ENCODE data around the gene TRAF3. TPM values are rescaled to one million over a fixed set of nuclear protein-coding genes. Genes with fewer than 3 reads are reported as not detected.

The TRAF3 gene
- total RNA-seq, 1 donor from 2014 or later = 11.6 TPM

DNA sequence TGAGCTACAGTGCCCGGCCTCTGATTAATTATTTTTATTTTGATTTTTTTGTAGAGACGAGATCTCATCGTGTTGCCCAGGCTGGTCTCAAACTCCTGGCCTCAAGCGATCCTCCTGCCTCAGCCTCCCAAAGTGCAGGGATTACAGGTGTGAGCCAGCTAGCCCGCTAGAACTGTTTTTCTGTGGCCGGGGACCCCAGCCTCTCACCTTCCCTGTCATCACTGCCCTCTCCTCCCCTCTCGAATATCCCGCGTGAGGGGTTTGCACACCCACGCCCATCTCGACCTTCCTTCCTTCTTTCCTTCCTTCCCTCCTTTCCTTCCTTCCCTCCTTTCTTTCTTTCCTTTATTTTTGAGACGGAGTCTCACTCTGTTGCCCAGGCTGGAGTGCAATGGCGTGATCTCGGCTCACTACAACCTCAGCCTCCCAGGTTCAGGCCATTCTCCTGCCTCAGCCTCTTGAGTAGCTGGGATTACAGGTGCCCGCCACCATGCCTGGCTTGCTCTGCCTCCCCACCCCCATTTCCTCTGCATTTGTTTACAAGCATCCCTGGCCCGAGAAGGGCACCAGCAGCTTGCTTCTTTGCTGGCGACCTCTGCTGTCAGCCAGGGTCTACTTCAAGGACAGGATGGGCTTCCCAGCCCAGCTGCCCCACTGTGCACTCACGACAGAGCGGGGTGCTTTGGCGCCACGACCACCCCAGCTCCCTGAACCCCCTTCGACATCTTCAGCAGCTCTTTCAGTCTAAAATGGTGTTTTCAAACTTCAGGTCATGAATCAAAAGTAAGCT, 4.3 kb upstream of the TRAF3 start:
- intact Hi-C loops (cut with micrococcal nuclease) = no loop called here
- ATAC-seq = no peak
- DNase-seq = no peak

DNA sequence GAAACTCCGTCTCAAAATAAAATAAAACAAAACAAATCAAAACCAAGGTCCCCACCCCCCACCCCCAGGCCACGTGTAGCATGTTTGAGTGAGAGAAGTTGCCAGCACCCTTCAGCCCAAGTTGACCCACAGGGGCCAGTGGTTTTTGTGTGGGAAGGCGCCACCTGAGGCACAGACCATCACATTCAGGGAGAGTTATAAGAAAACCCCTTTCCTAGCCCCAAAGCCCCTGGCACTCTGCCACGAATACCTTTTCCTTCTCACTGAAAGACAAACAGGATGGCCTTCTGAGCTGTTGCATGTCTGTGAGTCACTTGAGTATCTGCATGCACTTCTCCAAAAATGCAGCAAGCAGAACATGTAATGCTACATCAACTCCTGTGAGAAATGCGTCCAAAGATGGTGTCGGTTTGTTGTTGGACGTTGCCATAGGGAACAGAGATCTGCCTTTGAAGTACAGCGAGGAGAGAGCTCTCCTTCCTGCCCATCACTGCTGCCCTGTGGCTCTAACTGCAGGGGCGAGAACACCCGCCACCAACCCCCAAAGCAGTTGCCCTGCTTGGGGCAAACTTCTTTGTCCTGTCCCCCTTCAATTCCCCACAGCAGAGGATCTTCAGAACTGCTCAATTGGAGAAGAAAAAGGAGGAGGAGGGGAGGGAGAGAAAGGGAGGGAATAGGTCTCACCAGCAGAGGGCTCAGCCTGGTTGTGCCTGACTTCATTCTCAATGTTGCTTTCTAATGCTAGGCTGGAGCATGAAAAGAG, 2.7 kb upstream of the TRAF3 start:
- DNase-seq (no peak), ATAC-seq (peak; percentile 62)
- intact Hi-C loops (cut with micrococcal nuclease) = no loop called here

DNA sequence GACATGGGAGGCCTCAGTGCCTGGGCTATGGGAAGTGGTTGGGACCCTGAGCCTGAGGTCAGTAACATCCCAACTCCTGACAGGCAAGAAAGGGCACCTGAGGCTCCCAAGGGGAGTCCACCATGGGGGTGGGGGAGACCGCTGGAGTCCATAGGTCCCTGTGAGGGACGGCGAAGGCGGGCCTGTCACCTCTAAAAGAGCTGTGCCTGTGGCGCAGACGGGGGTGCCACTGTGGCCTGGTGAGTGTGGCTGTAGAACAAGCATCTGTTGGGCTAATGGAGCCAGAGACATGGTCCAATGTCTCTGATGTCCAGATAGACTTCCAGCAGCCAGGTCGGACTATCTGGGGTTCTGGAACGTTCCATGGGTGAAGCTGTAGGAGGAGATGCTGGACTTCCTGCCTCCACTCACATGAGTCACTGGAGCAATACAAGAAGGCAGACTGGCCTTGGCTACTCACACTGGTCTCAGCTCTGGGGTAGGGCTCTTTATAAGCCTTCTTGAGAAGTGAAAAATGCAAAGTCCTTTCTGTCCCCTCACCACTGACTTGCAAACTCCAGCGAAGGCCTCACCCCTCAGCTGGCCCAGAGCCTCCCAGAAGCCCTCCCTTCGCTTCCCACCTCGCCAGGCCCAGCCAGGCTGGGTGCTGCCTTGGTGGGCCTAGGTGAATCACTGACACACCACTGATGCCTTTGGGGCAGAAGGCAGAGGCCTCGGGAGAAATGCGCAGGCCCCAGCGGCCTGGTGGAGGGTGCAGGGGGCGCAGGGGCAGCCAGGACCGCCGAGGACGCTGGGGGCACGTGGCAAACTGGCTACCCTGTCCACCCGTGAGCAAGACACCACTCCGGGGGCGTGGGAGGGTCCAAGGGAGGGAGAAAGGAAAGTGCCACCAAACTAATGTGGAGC, 1.1 kb upstream of the TRAF3 start:
- intact Hi-C loops (cut with micrococcal nuclease) = no loop called here
- ATAC-seq (peak; percentile 23), DNase-seq (no peak)

DNA sequence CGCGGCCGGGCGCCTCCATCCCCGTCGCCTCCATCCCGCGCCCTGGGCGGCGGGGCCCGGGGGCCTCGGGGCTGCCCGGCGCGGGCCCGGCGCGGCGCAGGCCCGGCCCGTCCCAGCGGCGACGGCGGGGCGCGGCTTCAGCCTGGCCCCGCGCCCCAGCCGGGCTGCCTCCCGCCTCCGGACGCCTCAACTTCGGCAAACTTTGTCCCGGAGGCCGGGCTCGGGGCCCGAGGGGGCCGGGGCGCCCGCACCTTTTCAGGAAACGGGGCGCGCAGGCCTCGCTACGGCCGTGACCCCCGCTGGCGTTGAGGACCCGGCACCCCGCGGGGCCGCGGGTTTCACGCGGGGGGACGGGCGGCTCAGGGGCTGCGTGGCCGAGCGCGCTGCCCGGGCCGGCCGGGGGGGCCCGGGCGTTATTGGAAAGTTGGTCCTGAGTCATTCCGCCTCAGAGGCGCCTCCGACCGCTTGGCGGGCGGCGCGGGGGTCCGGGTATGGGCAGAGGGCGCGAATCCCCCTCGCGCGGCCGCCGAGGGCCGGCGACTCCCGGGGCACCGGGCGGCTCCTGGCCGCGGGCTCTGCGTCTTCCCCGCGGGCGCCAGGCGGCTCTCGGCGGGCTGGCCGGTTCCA, 575 bp downstream of the TRAF3 start:
- intact Hi-C loops (cut with micrococcal nuclease) = no loop called here
- peak; percentile 47 for ATAC-seq
- peak; percentile 52 for DNase-seq

DNA sequence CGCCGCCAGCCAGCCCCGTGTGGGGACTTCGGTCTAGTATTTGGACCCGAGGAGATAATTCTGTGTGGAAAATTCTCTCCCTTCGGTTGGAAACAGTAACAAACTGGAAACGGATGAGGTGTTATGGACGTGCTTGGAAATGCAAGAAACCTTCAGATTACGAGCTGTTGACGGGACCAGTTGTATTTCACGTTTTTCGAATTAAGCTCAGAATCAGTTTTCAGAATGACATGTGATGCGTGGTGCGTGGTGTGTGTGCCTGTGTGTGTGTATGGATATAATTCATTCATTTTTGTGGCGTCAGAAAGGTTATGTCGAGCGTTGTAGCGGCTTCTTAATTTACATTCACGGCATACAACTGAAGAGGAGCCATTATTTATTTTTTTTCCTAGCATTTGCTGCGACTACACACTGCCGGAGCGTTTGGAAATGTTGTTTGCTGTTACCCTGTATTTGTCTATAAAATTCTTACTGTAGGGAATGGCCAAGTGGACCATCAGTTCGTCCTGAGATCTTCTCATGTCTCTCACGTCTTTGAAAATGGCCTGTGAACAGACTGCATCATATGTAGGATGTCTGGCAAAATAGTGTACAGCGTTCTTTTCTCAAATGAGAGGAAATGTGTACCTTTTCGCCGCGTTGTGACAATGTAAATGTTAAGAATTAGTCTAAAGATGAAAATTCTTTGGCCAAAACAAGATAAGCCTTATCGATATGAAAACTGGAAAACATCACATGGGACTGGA, 1.3 kb downstream of the TRAF3 start:
- DNase-seq (no peak), ATAC-seq (no peak)
- intact Hi-C loops (cut with micrococcal nuclease) = no loop called here

DNA sequence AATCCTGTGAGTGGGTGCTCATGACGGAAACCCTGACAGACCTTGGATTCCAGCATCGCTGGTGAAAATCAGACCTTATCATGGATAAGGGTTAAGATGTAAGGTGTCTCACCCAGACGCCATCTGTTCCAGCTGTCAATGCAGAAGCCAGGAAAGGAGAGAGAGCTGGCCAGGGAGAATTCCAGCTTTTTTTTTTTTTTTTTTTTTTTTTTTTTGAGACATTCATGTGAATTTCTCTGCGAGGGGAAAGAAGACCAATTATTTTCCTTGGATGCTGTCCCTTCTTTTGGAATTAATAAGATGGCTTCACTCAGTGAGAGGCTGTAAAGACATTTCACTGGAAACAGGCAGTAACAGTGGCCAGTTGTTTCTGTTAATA, 1.8 kb downstream of the TRAF3 start:
- ATAC-seq = no peak
- DNase-seq = no peak

DNA sequence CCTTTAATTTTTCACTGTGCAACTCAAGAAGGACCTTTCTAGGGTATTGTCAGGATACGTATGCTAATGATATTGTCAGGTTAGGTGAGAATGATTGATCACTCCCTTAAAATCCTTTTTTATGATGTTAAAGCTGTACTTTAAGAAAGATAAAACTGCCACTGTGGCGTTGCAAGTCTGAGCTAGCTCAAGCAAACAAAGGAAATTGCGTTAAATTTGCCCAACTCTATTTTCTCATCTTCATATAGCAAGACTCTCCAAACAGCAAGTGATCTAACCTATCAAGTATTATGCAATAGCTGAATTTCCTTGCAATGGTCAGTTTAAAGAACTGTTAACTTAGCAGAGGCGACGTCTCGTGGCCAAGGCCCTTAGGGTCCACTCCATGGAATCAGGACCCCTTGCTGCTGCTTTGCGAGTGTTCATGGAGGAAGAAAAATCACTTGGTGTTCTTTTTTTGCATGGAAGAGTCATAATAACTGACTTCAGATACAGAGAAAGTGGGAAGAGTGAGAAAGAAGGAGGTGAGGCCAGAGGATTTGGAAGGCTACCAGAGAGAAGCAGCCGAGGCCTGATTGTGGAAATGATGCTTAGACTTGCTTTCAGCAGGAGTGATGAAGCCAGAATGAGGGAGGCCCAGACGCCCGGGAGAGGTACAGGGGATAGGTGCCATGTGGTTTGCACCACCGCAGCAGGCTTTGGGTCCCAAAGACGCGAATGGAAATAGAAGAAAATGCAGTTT, 2.5 kb downstream of the TRAF3 start:
- DNase-seq (no peak), ATAC-seq (no peak)
- intact Hi-C loops (cut with micrococcal nuclease) = no loop called here

More for the DNA sequence above, 1.8 kb downstream of the TRAF3 start:
- intact Hi-C loops (cut with micrococcal nuclease) = no loop called here

DNA sequence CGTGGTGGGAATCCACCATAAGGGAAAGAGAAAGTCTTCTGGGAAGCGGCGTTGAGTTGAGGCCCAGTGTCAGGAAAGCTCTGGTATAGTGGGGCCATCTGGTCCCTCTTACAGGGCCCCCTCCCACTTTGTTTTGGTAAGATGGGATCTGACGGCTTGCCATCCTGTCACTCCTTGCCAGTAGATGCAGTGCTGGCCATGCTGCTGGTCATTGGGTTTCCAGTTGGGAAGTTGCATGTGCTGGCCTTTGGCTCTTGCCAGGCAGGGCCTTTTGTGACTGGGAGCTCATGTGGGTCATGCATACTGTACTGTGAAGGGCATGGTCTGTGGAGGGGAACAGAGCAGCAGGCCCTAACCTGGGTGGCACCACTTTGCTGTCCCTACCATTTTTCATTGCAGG, 3.8 kb downstream of the TRAF3 start:
- DNase-seq (no peak), ATAC-seq (no peak)
- intact Hi-C loops (cut with micrococcal nuclease) = no loop called here

DNA sequence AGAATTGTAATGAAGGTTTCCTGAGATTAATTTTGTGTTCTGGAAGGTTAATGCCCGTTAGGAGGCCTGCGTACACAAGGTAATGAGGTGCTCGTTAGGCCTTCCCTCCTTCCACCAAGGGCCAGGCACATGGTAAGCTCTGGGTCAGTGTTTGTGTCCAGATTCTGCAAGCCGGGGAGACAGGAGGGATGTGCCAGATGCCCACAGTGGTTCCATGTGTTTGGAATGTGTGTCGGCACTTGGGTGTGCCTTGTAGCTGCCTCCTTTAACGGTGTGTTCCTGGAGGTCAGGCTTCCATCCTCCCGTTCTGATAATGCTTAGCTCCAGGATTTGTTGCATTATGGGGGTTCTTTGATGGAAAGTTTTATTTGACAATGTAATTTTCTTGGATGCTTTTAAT, 5.7 kb downstream of the TRAF3 start:
- ATAC-seq (no peak), DNase-seq (no peak)
- intact Hi-C loops (cut with micrococcal nuclease) = no loop called here

DNA sequence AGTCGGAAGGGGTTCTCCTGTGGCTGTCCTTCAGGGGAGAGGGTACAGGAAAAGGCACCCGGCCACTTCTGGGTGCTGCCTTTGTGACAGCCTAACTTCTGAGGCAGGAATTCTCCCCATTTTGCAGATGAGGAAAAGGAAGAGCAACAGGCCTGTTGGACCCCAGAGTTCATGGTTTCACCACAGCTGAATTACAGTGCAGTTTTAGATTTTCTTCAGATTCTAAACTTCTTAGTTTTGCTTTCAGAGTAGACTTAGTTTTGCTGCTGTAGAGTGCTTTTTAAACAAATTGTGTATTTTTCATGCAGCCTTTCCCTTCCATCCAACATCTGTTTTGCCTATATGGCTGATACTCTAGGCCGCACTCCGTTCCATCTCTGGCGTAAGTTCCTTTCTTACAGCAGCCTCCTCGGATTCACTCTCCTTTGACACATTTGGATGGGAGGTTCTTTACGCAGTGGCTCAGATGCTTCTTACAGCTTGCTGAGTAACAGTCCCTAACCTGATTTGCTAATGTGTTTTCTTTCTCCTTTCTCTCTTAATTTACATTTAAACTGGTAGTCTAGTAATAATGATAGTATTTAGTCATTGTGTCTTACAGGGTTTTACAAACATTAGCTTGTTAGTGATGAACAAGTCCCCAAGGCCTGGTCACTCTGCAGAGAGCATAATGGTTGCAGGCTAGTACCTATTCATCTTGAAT, 7.8 kb downstream of the TRAF3 start:
- ATAC-seq = no peak
- intact Hi-C loops (cut with micrococcal nuclease) = no loop called here
- DNase-seq = no peak

DNA sequence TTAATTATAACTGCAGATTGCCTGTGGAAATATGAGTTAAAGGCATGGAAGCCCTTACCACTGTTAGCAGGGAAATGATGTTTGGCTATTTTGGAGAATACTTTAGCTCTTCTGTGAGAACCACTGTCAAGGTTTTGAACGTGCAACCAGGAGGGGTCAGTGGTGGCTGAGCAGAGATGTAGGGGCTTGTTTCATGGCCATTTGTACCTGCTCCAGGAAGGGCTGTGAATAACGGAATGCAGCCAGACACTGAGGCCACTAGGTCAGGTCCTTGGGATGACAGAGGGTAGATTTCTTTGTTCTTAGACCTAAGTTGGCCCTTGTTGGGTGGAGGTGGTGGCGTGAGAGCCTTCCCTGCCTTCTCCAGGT, 8.3 kb downstream of the TRAF3 start:
- DNase-seq = no peak
- no peak for ATAC-seq
- intact Hi-C loops (cut with micrococcal nuclease) = no loop called here

DNA sequence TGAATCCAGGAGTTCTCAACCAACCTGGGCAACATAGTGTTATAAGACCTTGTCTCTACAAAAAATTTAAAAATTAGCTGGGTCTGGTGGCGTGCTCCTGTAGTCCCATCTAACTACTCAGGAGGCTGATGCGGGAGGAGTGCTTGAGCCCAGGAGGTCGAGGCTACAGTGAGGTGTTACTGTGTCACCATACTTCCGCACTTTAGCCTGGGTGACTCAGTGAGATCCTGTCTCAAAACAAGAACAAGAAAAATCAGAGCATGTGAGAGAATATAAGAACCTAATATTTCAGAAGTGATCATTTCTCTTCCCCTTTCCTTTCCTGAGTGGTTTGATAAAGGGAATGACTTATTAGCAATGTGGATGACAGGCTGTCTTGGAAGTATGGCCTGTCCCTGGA, 9.5 kb downstream of the TRAF3 start:
- DNase-seq = no peak
- intact Hi-C loops (cut with micrococcal nuclease) = no loop called here
- ATAC-seq = no peak

DNA sequence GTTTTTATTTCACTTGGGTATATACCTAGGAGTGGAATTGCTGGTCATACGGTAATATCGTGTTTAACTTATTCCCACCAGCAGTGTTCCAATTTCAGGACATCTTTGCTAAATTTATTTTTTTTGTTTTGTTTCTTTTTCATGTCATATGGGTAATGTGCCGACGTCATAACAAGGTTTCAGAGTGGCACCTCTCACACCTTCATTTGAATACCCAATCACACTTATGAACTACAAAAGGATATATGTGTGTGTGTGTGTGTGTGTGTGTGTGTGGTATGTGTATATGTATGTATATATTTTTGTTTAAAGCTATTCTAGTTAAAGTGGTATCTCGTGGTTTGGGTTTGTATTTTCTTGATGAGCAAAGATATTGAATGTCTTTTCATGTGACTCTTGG, 12.1 kb downstream of the TRAF3 start:
- ATAC-seq (no peak), DNase-seq (no peak)
- intact Hi-C loops (cut with micrococcal nuclease) = no loop called here

DNA sequence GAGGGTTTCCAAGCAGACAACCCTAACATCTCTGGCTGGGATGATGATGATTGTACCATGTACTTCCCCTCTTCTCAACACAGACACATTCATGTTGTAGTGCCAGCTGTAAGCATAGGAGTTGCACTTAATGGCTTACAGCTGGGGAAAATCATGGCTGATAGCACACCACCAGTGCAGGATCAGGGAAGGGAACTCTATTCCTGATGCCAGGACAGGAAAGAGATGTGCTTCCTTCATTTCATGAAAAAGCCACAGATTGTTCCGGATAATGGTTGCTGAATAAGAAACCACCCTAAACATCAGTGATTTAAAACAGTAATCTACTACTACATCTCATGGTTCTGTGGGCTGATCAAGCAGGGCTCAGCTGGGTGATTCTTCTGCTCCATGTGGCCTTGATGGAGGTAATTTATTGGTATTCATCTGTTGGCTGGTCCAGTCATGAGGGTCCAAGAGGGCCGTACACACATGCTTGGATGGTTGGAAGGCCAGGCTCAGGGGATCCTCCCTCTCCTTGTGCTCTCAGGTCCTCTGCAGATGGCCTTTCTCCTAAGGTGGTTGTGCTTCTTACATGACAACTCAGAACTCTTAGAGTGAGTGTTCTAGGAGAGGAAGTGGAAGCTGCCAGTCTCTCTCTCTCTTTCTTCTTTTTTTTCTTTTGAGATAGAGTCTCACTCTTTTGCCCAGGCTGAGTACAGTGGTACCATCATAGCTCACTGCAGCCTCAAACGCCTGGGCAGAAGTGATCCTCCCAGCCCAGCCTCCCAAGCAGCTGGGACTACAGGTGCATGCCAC, 16.5 kb downstream of the TRAF3 start:
- DNase-seq (no peak), ATAC-seq (no peak)
- intact Hi-C loops (cut with micrococcal nuclease) = no loop called here

DNA sequence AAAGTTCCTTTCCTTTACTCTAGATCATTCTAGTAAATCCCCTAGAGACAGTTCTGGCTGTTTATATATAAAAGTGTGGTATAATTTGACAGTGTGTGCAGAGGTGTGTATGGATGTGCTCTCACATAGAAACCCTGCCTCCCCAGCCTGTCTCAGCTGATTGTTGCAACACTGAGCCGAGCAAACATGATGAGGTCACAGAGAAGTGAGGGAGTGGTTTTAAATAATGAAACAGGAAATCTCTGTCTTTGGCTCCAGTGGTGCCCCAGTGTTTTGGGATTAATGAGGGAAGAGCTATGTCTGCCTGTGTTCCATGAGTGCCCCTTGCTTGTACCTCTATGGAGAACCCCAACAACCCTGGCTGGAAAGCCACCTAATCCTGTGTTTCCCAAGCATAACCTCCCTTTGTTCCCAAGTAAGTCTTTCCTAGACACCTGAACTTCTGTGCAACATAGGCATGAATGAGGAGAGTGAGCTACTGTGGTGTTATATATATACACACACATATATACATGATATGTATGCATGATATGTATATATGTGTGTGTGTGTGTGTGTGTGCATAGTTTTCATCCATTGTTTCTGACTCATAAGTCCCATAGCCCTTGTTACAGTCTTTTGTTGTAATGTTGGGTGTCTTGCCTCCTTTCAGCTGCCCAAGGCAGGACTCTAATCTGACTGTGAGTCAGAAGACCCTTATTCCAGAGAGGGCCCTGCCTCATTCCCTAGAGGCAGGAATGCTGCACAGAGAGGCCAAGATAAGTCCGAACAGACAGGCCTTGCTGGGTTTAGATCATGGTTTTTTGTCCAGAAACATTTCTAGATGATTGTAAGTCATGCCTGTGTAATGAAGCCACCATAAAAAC, 18.0 kb downstream of the TRAF3 start:
- ATAC-seq = peak; percentile 96
- no peak for DNase-seq
- intact Hi-C loops (cut with micrococcal nuclease) = no loop called here

DNA sequence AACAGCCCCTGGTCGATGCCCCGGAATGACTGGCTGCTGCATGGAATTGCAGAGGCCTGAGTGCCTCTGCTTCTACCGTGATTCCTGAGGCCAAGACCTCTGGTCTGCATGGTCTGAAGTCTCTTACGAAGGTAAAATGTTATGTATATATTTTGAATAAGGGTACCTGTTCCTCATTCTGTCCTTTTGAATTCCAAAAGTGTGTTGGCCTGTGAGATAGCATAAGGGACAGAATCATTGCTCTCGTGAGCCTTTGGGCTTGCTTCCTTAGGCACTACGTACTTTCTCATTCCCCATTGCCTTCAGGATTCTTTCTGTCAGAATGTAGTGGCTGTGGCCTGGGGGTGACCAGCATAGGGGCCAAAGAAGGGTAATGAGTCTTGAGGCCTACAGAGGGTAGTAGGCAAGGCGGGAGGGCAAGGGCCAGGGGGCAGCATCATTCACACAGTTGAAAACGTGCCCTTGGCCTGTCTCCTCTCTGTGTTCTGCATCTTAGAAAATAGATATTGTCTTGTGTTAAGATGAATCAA, 19.5 kb downstream of the TRAF3 start:
- intact Hi-C loops (cut with micrococcal nuclease) = no loop called here
- DNase-seq (no peak), ATAC-seq (no peak)

Measured in left ventricle myocardium superior (tissue), 1 donor.